Activated naive CD4-positive, alpha-beta T cell treated with anti-CD3 and anti-CD28 coated beads for 36 hours (primary cell): ENCODE data around the gene RNF151. TPM values are rescaled to one million over a fixed set of nuclear protein-coding genes. Genes with fewer than 3 reads are reported as not detected.

ENCODE experiments used
- CTCF ChIA-PET: fragments of 350-600 bp; sonication (Branson Sonifier 250); formaldehyde crosslinking; loops from one replicate; lab custom pipeline; 2021; ENCODE audit warnings: antibody characterized with exemption; lab: Charles Lee
- DNase-seq: peaks from one replicate; pipeline ENCODE4 v3.0.0-alpha.2; 2020
- H3K27ac Mint-ChIP-seq: one replicate; pipeline ENCODE4 v1.8.0; 2021; ENCODE audit warnings: mild to moderate bottlenecking, mixed read lengths
- H3K27me3 Mint-ChIP-seq: one replicate; pipeline ENCODE4 v1.8.0; 2021; ENCODE audit warnings: low read depth, mixed read lengths
- H3K36me3 Mint-ChIP-seq: one replicate; pipeline ENCODE4 v1.8.0; 2021; ENCODE audit warnings: low read depth, mixed read lengths
- H3K4me1 Mint-ChIP-seq: one replicate; pipeline ENCODE4 v1.8.0; 2021; ENCODE audit warnings: low read depth, mixed read lengths
- H3K4me3 Mint-ChIP-seq: one replicate; pipeline ENCODE4 v1.8.0; 2021; ENCODE audit warnings: mild to moderate bottlenecking, moderate library complexity, mixed read lengths
- H3K9me3 Mint-ChIP-seq: one replicate; pipeline ENCODE4 v1.8.0; 2021; ENCODE audit warnings: mixed read lengths
- intact Hi-C: fragments of 100-400 bp; cut with micrococcal nuclease; formaldehyde crosslinking; loops from one replicate; pipeline ENCODE4 v1.15.1; 2023
- total RNA-seq, 2 experiments: library from RNA; stranded (reverse); gene quantifications; one replicate each; pipeline ENCODE4 v1.2.3, GENCODE V29; 2021

Gene RNF151
- total RNA-seq, 2 experiments from 2014 or later = not detected

- intact Hi-C loops = loop anchor here (5.0 kb wide), 3 partner anchors 84 to 329 kb away; partner anchors contain the start of genes CRAMP1, EME2, IFT140 and MRPS34
Observed at GRCh38 chr16:1941162-1942046, 25.3 kb upstream of the RNF151 start.

GRCh38 chr16:1942047-1942809, 24.4 kb upstream of the RNF151 start:
- H3K27ac Mint-ChIP-seq = peak overlapping the region; percentile 24
- no peaks in the 10 kb centered on the region for H3K27me3 Mint-ChIP-seq
- H3K4me1 Mint-ChIP-seq = peaks cover 26% of the 10 kb centered on the region
- H3K36me3 Mint-ChIP-seq = peaks cover 4% of the 10 kb centered on the region
- DNase-seq = peak; percentile 58
- intact Hi-C loops = loop anchor here (5.0 kb wide), 3 partner anchors 85 to 330 kb away; partner anchors contain the start of genes CRAMP1, EME2, IFT140 and MRPS34
- peak overlapping the region; percentile 82 for H3K4me3 Mint-ChIP-seq
- CTCF ChIA-PET = interaction anchor here (1.2 kb wide), 1 partner anchor 12 kb away, joined by 5 read pairs; no protein-coding TSS in a partner anchor
- no peaks in the 10 kb centered on the region for H3K9me3 Mint-ChIP-seq

More at GRCh38 chr16:1941162-1942046, 25.3 kb upstream of the RNF151 start:
- no peak overlapping the region for H3K27ac Mint-ChIP-seq
- CTCF ChIA-PET = interaction anchor here (0.7 to 1.2 kb wide), 4 partner anchors 11 to 169 kb away, joined by 3 to 5 read pairs (median 4); partner anchors contain the start of genes EME2 and MRPS34
- peaks cover 4% of the 10 kb centered on the region for H3K36me3 Mint-ChIP-seq
- no peaks in the 10 kb centered on the region for H3K9me3 Mint-ChIP-seq
- no peak for DNase-seq
- H3K4me3 Mint-ChIP-seq = peak overlapping the region; percentile 82
- H3K4me1 Mint-ChIP-seq = peaks cover 26% of the 10 kb centered on the region
- no peaks in the 10 kb centered on the region for H3K27me3 Mint-ChIP-seq

DNA sequence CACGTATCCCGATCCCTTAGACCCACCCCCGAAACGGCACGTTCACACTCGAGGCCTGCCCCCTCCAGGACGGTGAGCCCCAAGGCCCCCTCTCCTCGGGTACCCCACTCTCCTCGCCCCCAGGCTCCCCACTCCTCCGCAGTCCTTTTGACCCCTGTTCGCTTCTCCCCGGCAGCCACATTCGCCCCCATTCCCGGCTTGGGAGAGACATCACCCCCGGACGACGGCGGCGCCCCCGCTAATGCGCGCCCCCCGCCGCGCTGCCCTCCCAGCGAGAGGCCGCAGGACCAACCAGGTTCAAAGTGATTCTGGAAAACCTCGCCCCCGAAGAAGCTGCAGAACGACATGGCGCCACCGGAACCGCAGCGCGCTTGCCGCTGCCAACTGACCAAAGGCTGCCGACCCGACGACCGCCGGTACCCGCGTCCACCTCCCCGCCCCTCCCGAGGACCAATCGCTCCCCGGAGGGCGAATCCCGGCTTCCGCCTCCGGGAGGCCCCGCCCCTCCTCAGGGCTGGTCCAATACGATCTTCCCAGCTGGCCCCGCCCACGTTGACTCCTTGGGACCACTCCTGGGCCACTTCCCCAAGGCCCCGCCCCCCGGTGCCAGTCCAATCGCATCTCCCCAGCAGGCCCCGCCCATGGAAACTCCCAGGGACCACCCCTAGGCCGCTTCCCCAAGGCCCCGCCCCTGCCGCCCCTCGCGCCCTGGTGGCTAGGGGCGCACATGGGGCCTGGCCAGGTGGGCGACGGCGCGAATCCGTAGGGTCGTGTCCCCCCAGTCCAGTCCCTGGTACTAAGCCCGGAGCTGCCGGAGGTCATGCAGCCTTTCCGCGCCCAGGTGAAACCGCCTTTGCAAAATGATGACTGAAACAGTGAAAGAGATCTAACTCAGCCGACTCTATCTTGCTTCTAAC, 23.6 kb upstream of the RNF151 start, which contains the start of gene MSRB1:
Gene MSRB1 (minus strand): TSS at position 390 of the 917 bp plus-strand sequence. CDS start 43 bp downstream, at position 347.
- H3K9me3 Mint-ChIP-seq = no peaks in the 10 kb centered on the region
- CTCF ChIA-PET = interaction anchor here (0.5 to 1.0 kb wide), 3 partner anchors 10 to 178 kb away, joined by 4 read pairs; no protein-coding TSS in a partner anchor
- peak within 1 kb of the TSS; percentile 82 for H3K4me3 Mint-ChIP-seq
- intact Hi-C loops = loop anchor here (1.0 to 5.0 kb wide), 7 partner anchors 16 to 331 kb away; partner anchors contain the start of genes CRAMP1, EME2, IFT140 and MRPS34
- H3K4me1 Mint-ChIP-seq = peaks cover 26% of the 10 kb centered on the region
- peak; percentile 100 for DNase-seq
- H3K27ac Mint-ChIP-seq = peak within 1 kb of the TSS; percentile 75
- peaks cover 4% of the 10 kb centered on the region for H3K36me3 Mint-ChIP-seq
- H3K27me3 Mint-ChIP-seq = no peaks in the 10 kb centered on the region

DNA sequence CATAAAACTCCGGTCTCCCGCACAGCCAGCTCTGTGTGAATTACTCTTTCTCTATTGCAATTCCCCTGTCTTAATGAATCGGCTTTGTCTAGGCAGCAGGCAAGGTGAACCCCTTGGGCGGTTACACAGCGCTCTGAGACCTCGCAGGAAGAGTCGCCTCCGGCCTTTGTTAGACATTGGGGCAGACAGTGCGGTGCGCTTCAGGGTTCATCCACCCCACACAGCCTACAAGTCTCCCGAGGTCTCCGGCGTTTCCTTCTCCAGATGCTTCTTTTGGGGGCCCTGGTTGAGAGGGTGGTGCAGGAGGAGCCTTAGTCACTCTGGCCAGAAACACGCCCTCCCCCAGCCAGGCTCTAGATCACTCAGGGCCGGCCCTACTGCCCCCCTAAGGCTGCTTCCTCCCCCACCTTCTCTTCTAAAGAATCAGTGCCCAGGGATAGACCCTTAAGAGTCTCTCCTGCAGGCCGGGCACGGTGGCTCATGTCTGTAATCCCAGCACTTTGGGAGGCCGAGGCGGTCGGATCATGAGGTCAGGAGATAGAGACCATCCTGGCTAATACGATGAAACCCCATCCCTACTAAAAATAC, 21.9 kb upstream of the RNF151 start:
- peaks cover 26% of the 10 kb centered on the region for H3K4me1 Mint-ChIP-seq
- intact Hi-C loops = loop anchor here (5.0 kb wide), 3 partner anchors 87 to 332 kb away; partner anchors contain the start of genes CRAMP1, EME2, IFT140 and MRPS34
- H3K9me3 Mint-ChIP-seq = no peaks in the 10 kb centered on the region
- H3K36me3 Mint-ChIP-seq = no peaks in the 10 kb centered on the region
- H3K4me3 Mint-ChIP-seq = peak overlapping the region; percentile 82
- CTCF ChIA-PET = no interaction called here
- H3K27ac Mint-ChIP-seq = peak overlapping the region; percentile 75
- DNase-seq = no peak
- no peaks in the 10 kb centered on the region for H3K27me3 Mint-ChIP-seq

GRCh38 chr16:1945559-1946391, 20.9 kb upstream of the RNF151 start:
- Mint-ChIP-seq H3K9me3 (no peaks in the 10 kb centered on the region), H3K27me3 (no peaks in the 10 kb centered on the region), H3K4me1 (peaks cover 26% of the 10 kb centered on the region), H3K36me3 (no peaks in the 10 kb centered on the region), H3K27ac (no peak overlapping the region), H3K4me3 (no peak overlapping the region)
- DNase-seq = no peak
- intact Hi-C loops = no loop called here
- CTCF ChIA-PET = interaction anchor here (0.6 kb wide), 1 partner anchor 18 kb away, joined by 6 read pairs; no protein-coding TSS in a partner anchor

DNA sequence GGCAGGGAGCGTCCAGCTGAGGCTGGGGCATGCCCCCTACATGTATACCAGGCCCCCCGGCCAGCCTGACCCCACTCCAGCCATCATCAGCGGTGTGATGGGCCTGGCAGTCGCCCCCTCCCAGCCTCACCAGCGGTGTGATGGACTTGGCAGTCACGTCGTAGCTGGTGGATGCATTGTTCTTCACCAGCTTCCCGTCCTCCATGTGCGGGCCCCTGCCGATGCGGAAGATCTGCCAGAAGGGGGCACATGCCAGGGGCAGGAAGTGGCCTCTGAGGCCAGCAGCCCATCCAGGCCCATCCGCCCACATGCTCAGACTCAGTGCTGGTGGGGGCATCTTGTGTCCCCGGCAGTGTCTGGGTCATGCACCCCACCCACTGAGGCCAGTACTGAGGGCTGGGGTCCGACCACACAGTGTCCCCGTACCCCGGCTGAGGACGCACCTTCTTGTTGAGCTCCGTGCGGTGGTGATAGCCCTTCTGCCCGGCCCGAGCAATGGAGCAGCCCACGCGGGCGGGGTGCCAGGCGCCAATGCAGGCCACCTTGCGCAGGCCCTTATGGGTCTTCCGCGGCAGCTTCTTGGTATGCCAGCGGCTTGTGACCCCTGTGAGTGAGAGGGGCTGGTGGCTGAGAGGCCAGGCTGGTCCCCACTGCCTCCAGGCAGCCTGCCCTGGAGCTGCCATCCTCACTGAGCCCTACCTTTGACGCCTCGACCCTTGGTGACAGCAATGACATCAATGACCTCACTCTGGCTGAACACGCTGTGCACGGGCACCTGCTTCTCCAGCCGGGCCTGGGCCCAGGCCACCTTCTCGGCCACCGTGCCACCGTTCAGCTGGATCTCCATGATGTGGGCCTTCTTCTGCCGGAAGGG, 19.9 kb upstream of the RNF151 start:
- CTCF ChIA-PET = interaction anchor here (1.2 kb wide), 1 partner anchor 14 kb away, joined by 3 read pairs; no protein-coding TSS in a partner anchor
- Mint-ChIP-seq H3K36me3 (no peaks in the 10 kb centered on the region), H3K27ac (no peak overlapping the region), H3K27me3 (no peaks in the 10 kb centered on the region), H3K4me3 (no peak overlapping the region), H3K4me1 (peaks cover 22% of the 10 kb centered on the region), H3K9me3 (no peaks in the 10 kb centered on the region)
- DNase-seq = no peak
- intact Hi-C loops = no loop called here

DNA sequence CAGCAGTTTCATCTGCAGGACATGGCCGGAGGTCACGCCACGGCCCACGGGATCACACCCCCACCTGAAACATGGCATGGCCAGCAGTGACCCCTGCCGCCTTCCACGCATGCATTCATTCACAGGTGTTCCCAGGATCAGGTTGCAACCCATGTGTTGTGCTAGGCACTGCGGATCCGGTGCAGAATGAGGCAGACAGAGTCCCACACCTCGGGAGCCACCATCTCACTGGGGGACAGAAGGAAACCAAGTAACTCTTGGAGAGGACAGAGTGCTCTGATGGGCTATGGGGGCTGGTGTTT, 19.3 kb upstream of the RNF151 start:
- no peaks in the 10 kb centered on the region for H3K9me3 Mint-ChIP-seq
- H3K27ac Mint-ChIP-seq = no peak overlapping the region
- intact Hi-C loops = no loop called here

DNA sequence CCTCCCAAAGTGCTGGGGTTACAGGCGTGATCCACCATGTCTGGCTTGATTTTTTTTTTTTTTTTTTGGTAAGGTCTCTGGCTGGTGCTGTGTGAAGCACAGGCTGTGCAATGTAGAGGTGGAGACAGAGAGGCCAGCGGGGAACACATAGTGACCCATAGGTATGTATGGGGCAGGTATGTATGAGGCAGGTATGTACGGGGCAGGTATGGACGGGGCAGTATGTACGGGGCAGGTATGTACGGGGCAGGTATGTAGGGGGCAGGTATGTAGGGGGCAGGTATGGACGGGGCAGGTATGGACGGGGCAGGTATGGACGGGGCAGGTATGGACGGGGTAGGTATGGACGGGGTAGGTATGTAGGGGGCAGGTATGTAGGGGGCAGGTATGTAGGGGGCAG, 17.1 kb upstream of the RNF151 start:
- DNase-seq = no peak
- H3K27me3 Mint-ChIP-seq = no peaks in the 10 kb centered on the region
- no peak overlapping the region for H3K27ac Mint-ChIP-seq
- H3K36me3 Mint-ChIP-seq = no peaks in the 10 kb centered on the region
- H3K4me1 Mint-ChIP-seq = peaks cover 3% of the 10 kb centered on the region
- H3K9me3 Mint-ChIP-seq = no peaks in the 10 kb centered on the region
- no peak overlapping the region for H3K4me3 Mint-ChIP-seq
- CTCF ChIA-PET = no interaction called here
- intact Hi-C loops = no loop called here

More for the DNA sequence above, 19.3 kb upstream of the RNF151 start:
- H3K4me3 Mint-ChIP-seq = no peak overlapping the region
- H3K4me1 Mint-ChIP-seq = peaks cover 16% of the 10 kb centered on the region
- no peaks in the 10 kb centered on the region for H3K27me3 Mint-ChIP-seq
- DNase-seq = no peak
- no peaks in the 10 kb centered on the region for H3K36me3 Mint-ChIP-seq
- CTCF ChIA-PET = interaction anchor here (1.2 kb wide), 1 partner anchor 13 kb away, joined by 3 read pairs; no protein-coding TSS in a partner anchor

GRCh38 chr16:1950047-1950446, 16.6 kb upstream of the RNF151 start:
- CTCF ChIA-PET = no interaction called here
- H3K9me3 Mint-ChIP-seq = no peaks in the 10 kb centered on the region
- no peaks in the 10 kb centered on the region for H3K36me3 Mint-ChIP-seq
- intact Hi-C loops = no loop called here
- H3K4me1 Mint-ChIP-seq = peaks cover 2% of the 10 kb centered on the region
- H3K27ac Mint-ChIP-seq = no peak overlapping the region
- no peaks in the 10 kb centered on the region for H3K27me3 Mint-ChIP-seq
- DNase-seq = no peak
- no peak overlapping the region for H3K4me3 Mint-ChIP-seq

DNA sequence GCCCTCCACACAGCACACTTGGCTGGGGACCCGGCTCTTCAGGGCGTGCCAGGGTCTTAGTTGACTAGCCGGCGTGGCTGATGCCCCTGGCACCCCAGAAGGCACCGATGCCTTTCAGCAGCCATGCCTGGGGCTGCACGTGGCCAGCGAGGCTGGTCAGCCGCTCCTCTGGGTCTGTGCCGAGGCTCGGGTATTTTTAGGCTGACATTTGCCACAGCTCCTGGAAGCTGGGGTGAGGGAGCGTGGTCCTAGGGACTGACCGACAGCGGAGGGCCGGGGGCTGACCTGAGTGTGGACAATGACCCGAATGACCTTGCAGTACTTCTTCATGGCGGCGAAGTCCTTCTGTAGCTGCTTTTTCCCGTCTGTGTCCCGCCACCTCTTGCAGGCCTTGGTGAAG, 16.1 kb upstream of the RNF151 start:
- intact Hi-C loops = no loop called here
- no peak for DNase-seq
- H3K4me3 Mint-ChIP-seq = no peak overlapping the region
- H3K36me3 Mint-ChIP-seq = no peaks in the 10 kb centered on the region
- no peaks in the 10 kb centered on the region for H3K27me3 Mint-ChIP-seq
- no peaks in the 10 kb centered on the region for H3K9me3 Mint-ChIP-seq
- H3K4me1 Mint-ChIP-seq = peaks cover 2% of the 10 kb centered on the region
- H3K27ac Mint-ChIP-seq = no peak overlapping the region
- CTCF ChIA-PET = no interaction called here
